Measurements from ENCODE around the gene RABGGTB.
"Not testable (repeated sequence)": the region's sequence is repeated elsewhere in the genome, so short reads cannot be mapped to it uniquely, and the experiment has no call there.

GRCh38 chr1:75757210-75757609, 28.8 kb upstream of the RABGGTB start:
- TF ChIP-seq POLR2A, CTCF (IDR thresholded peaks at IDR 0.05): not testable (repeated sequence)

Data from gastroesophageal sphincter (tissue), 3 donors.